H9 (cell line): ENCODE results near the gene NAPA. TPM values are rescaled to one million over a fixed set of nuclear protein-coding genes. Genes with fewer than 3 reads are reported as not detected.

Source experiments
- DNase-seq: peaks from one replicate; pipeline ENCODE4 v3.0.0-alpha.2; 2017
- H2AFZ ChIP-seq: one replicate; pipeline ENCODE4 v1.6.1; 2013; ENCODE audit warnings: mild to moderate bottlenecking, low read length, control low read depth, moderate library complexity
- H2AK5ac ChIP-seq: 2 replicates; pipeline ENCODE4 v1.6.1; 2013; ENCODE audit warnings: low read length, control low read depth, mixed read lengths; ENCODE audit not compliant: insufficient read length
- H2BK120ac ChIP-seq: one replicate; pipeline ENCODE4 v1.6.1; 2013; ENCODE audit warnings: low read depth, mild to moderate bottlenecking, low read length, control low read depth, inconsistent platforms; ENCODE audit not compliant: poor library complexity, severe bottlenecking
- H2BK12ac ChIP-seq: 2 replicates; pipeline ENCODE4 v1.6.1; 2013; ENCODE audit warnings: low read length, control low read depth, mixed read lengths, low read depth; ENCODE audit not compliant: insufficient read length
- H2BK15ac ChIP-seq: 2 replicates; pipeline ENCODE4 v1.6.1; 2013; ENCODE audit warnings: low read depth, low read length, control low read depth
- H2BK20ac ChIP-seq: one replicate; pipeline ENCODE4 v1.6.1; 2013; ENCODE audit warnings: low read depth, mild to moderate bottlenecking, low read length, control low read depth, inconsistent platforms; ENCODE audit not compliant: poor library complexity, severe bottlenecking
- H2BK5ac ChIP-seq: 2 replicates; pipeline ENCODE4 v1.6.1; 2013; ENCODE audit warnings: low read length, control low read depth, mixed read lengths; ENCODE audit not compliant: insufficient read length
- H3K14ac ChIP-seq: 2 replicates; pipeline ENCODE4 v1.6.1; 2013; ENCODE audit warnings: low read length, control low read depth; ENCODE audit not compliant: insufficient read depth
- H3K18ac ChIP-seq: 2 replicates; pipeline ENCODE4 v1.6.1; 2013; ENCODE audit warnings: low read depth, mild to moderate bottlenecking, mixed read lengths, low read length, control low read depth; ENCODE audit not compliant: insufficient read length
- H3K23ac ChIP-seq: 2 replicates; pipeline ENCODE4 v1.6.1; 2013; ENCODE audit warnings: low read length, control low read depth, mixed read lengths, low read depth; ENCODE audit not compliant: insufficient read length
- H3K23me2 ChIP-seq: 2 replicates; pipeline ENCODE4 v1.6.1; 2013; ENCODE audit warnings: low read depth, mild to moderate bottlenecking, mixed read lengths, low read length, control low read depth; ENCODE audit not compliant: insufficient read length, poor library complexity, severe bottlenecking
- H3K27ac ChIP-seq: 2 replicates; pipeline ENCODE4 v1.5.1; 2013; ENCODE audit warnings: low read length, control low read depth, mixed read lengths, low read depth; ENCODE audit not compliant: insufficient read length
- H3K27me3 ChIP-seq: 2 replicates; pipeline ENCODE4 v1.6.1; 2013; ENCODE audit warnings: low read length, control low read depth, inconsistent platforms; ENCODE audit not compliant: insufficient read depth
- H3K4ac ChIP-seq: 2 replicates; pipeline ENCODE4 v1.6.1; 2013; ENCODE audit warnings: low read depth, mild to moderate bottlenecking, control low read depth, inconsistent platforms, low read length, moderate library complexity
- H3K4me1 ChIP-seq: 2 replicates; pipeline ENCODE4 v1.6.1; 2013; ENCODE audit warnings: low read length, control low read depth, inconsistent platforms; ENCODE audit not compliant: insufficient read depth
- H3K4me2 ChIP-seq: 2 replicates; pipeline ENCODE4 v1.6.1; 2013; ENCODE audit warnings: low read length, control low read depth, mixed read lengths; ENCODE audit not compliant: insufficient read length, insufficient read depth
- H3K56ac ChIP-seq: 2 replicates; pipeline ENCODE4 v1.6.1; 2013; ENCODE audit warnings: low read depth, mild to moderate bottlenecking, mixed read lengths, low read length, control low read depth; ENCODE audit not compliant: insufficient read length
- H3K79me1 ChIP-seq: 2 replicates; pipeline ENCODE4 v1.6.1; 2013; ENCODE audit warnings: low read depth, mild to moderate bottlenecking, moderate library complexity, low read length, control low read depth, inconsistent platforms; ENCODE audit not compliant: insufficient read depth, poor library complexity, severe bottlenecking
- H3K79me2 ChIP-seq: 2 replicates; pipeline ENCODE4 v1.6.1; 2013; ENCODE audit warnings: low read length, control low read depth, inconsistent platforms; ENCODE audit not compliant: insufficient read depth
- H3K9ac ChIP-seq: 2 replicates; pipeline ENCODE4 v1.6.1; 2013; ENCODE audit warnings: low read length, control low read depth, mixed read lengths; ENCODE audit not compliant: insufficient read length; ENCODE audit errors: extremely low read depth
- H3K9me3 ChIP-seq: one replicate; pipeline ENCODE4 v1.6.1; 2013; ENCODE audit warnings: low read depth, low read length, inconsistent platforms; ENCODE audit not compliant: control insufficient read depth
- H3T11ph ChIP-seq: one replicate; pipeline ENCODE4 v1.6.1; 2013; ENCODE audit warnings: mild to moderate bottlenecking, low read length, control low read depth, inconsistent platforms
- H4K20me1 ChIP-seq: one replicate; pipeline ENCODE4 v1.6.1; 2013; ENCODE audit not compliant: control insufficient read depth, insufficient read length, insufficient read depth
- H4K5ac ChIP-seq: 2 replicates; pipeline ENCODE4 v1.6.1; 2013; ENCODE audit warnings: low read depth, mild to moderate bottlenecking, mixed read lengths, low read length, control low read depth; ENCODE audit not compliant: insufficient read length
- H4K8ac ChIP-seq: replicated peaks from 2 replicates; pipeline ENCODE4 v1.6.1; 2013; ENCODE audit warnings: low read length, control low read depth, mixed read lengths, low read depth; ENCODE audit not compliant: insufficient read length
- H4K91ac ChIP-seq: 2 replicates; pipeline ENCODE4 v1.6.1; 2013; ENCODE audit warnings: low read depth, mild to moderate bottlenecking, moderate library complexity, mixed read lengths, low read length, control low read depth; ENCODE audit not compliant: insufficient read length
- H3K27ac Mint-ChIP-seq, 3 experiments: 2 replicates in 2 of 3; 3 replicates in 1 of 3; pipeline ENCODE4 v1.8.0; 2020 to 2021; ENCODE audit warnings: mixed read lengths in 3 of 3, mild to moderate bottlenecking in 1 of 3, moderate library complexity in 1 of 3
- H3K27me3 Mint-ChIP-seq: 2 replicates; pipeline ENCODE4 v1.8.0; 2021; ENCODE audit warnings: low read depth, mild to moderate bottlenecking, moderate library complexity, mixed read lengths
- H3K36me3 Mint-ChIP-seq, 3 experiments: 2 replicates in 2 of 3; 3 replicates in 1 of 3; pipeline ENCODE4 v1.8.0; 2020 to 2021; ENCODE audit warnings: low read depth in 3 of 3, mixed read lengths in 3 of 3; ENCODE audit not compliant: insufficient read depth in 1 of 3
- H3K4me1 Mint-ChIP-seq, 2 experiments: 2 replicates each; pipeline ENCODE4 v1.8.0; 2020; ENCODE audit warnings: mixed read lengths in 2 of 2
- H3K4me3 Mint-ChIP-seq, 2 experiments: 2 replicates in 1 of 2; 3 replicates in 1 of 2; pipeline ENCODE4 v1.8.0; 2020 to 2021; ENCODE audit warnings: mild to moderate bottlenecking in 2 of 2, mixed read lengths in 2 of 2, moderate library complexity in 1 of 2
- H3K9me3 Mint-ChIP-seq, 2 experiments: 2 replicates in 1 of 2; 3 replicates in 1 of 2; pipeline ENCODE4 v1.8.0; 2020; ENCODE audit warnings: mild to moderate bottlenecking in 2 of 2, mixed read lengths in 2 of 2, moderate library complexity in 1 of 2
- CTCF ChIP-seq: fragments of 200-600 bp; sonication (generic); conservative IDR thresholded peaks from 3 replicates; pipeline ENCODE4 v1.8.0; 2021; ENCODE audit warnings: antibody characterized with exemption, mild to moderate bottlenecking
- WGBS: extraction: QIAGEN DNeasy Blood & Tissue Kit; methylation state at CpG from one replicate; pipeline ENCODE4 v1.1.7; 2013; ENCODE audit warnings: missing lambda C conversion rate, low lambda C conversion rate, mixed read lengths; ENCODE audit not compliant: insufficient read length; ENCODE audit errors: extremely low coverage; 5-methylcytosine and 5-hydroxymethylcytosine counted together
- total RNA-seq: library from RNA; stranded (reverse); gene quantifications from 2 replicates; pipeline ENCODE4 v1.2.1, GENCODE V29; 2021

Gene NAPA
- total RNA-seq, 1 experiment from 2014 or later = 62.8 TPM

GRCh38 chr19:47521473-47522180 is 6.8 kb upstream of the NAPA start:
- no peak overlapping the region for H2BK120ac ChIP-seq
- no peak overlapping the region for H3K23ac ChIP-seq
- H3K4me2 ChIP-seq = no peak overlapping the region
- H2BK20ac ChIP-seq = no peak overlapping the region
- no peak overlapping the region for H4K5ac ChIP-seq
- H4K20me1 ChIP-seq = no peaks in the 10 kb centered on the region
- DNase-seq = no peak
- H4K8ac ChIP-seq = peak overlapping the region; percentile 6
- H3K79me2 ChIP-seq = no peaks in the 10 kb centered on the region
- H2AK5ac ChIP-seq = no peak overlapping the region
- H3K18ac ChIP-seq = no peak overlapping the region
- H3K27me3 ChIP-seq = no peaks in the 10 kb centered on the region
- H3K27ac Mint-ChIP-seq = peak overlapping the region in 1 of 3 experiments; percentile 33; a peak in 2 of 7 replicates
- no peak overlapping the region for H3K9ac ChIP-seq
- no peak overlapping the region for H2BK5ac ChIP-seq
- no peaks in the 10 kb centered on the region for H3K23me2 ChIP-seq
- no peak overlapping the region for H3K56ac ChIP-seq
- H3K9me3 ChIP-seq = no peaks in the 10 kb centered on the region
- TF ChIP-seq CTCF = no peak
- H4K91ac ChIP-seq = no peak overlapping the region
- no peak overlapping the region for H3K14ac ChIP-seq
- no peak overlapping the region for H3K4me3 Mint-ChIP-seq
- peaks cover 3% of the 10 kb centered on the region for H3K27me3 Mint-ChIP-seq
- H3T11ph ChIP-seq = no peak overlapping the region
- no peak overlapping the region for H3K4ac ChIP-seq
- peaks cover 5 to 15% of the 10 kb centered on the region in 2 experiments; a peak in 3 of 4 replicates for H3K4me1 Mint-ChIP-seq
- H2AFZ ChIP-seq = no peak overlapping the region
- H3K9me3 Mint-ChIP-seq = no peaks in the 10 kb centered on the region
- no peak overlapping the region for H2BK12ac ChIP-seq
- no peaks in the 10 kb centered on the region for H3K79me1 ChIP-seq
- H3K27ac ChIP-seq = no peak overlapping the region
- WGBS = no CpG with 5 or more reads among the region's 20 CpGs
- H2BK15ac ChIP-seq = no peak overlapping the region
- no peaks in the 10 kb centered on the region for H3K4me1 ChIP-seq
- no peaks in the 10 kb centered on the region; a peak in 1 of 7 replicates for H3K36me3 Mint-ChIP-seq
